Lower leg skin (tissue), 3 donors: ENCODE results near the gene PRIMPOL.

ENCODE experiments used
- CTCF ChIP-seq, 3 donors: fragments of 450-650 bp; IDR thresholded peaks; one replicate each; pipeline ENCODE4 v1.5.1; 2016; ENCODE audit warnings: antibody characterized with exemption in 3 of 3, mild to moderate bottlenecking in 3 of 3, moderate library complexity in 2 of 3
- POLR2A ChIP-seq, 2 donors: fragments of 450-650 bp; IDR thresholded peaks; one replicate each; pipeline ENCODE4 v1.6.1; 2016 to 2017; ENCODE audit warnings: antibody characterized with exemption in 2 of 2, mild to moderate bottlenecking in 1 of 2, moderate library complexity in 1 of 2

- no peak for TF ChIP-seq CTCF (IDR thresholded peaks at IDR 0.05)
- TF ChIP-seq POLR2A (IDR thresholded peaks at IDR 0.05), result no peak
These were observed 2.4 kb downstream of the PRIMPOL start for GRCh38 chr4:184651899-184652298.
